GM12865 (cell line): Measurements from ENCODE around the gene TMEM266.

Experiments
- DNase-seq: peaks from one replicate; pipeline ENCODE4 v3.0.0; 2010; ENCODE audit warnings: low read depth
- H3K4me3 ChIP-seq: 2 replicates; pipeline ENCODE4 v1.5.1; 2011; ENCODE audit warnings: mild to moderate bottlenecking, low read depth, low read length, control low read depth
- TF ChIP-seq, protein P1 (sequence below): IDR thresholded peaks from 2 replicates; pipeline ENCODE4 v1.5.1; 2011; ENCODE audit warnings: low read length, control low read depth, low read depth, inconsistent platforms; ENCODE audit not compliant: insufficient read depth; ENCODE audit errors: missing control alignments

TMEM266 gene

GRCh38 chr15:76217029-76217881, 157.5 kb downstream of the TMEM266 start:
- no peak for DNase-seq
- TF ChIP-seq, protein P1, sequence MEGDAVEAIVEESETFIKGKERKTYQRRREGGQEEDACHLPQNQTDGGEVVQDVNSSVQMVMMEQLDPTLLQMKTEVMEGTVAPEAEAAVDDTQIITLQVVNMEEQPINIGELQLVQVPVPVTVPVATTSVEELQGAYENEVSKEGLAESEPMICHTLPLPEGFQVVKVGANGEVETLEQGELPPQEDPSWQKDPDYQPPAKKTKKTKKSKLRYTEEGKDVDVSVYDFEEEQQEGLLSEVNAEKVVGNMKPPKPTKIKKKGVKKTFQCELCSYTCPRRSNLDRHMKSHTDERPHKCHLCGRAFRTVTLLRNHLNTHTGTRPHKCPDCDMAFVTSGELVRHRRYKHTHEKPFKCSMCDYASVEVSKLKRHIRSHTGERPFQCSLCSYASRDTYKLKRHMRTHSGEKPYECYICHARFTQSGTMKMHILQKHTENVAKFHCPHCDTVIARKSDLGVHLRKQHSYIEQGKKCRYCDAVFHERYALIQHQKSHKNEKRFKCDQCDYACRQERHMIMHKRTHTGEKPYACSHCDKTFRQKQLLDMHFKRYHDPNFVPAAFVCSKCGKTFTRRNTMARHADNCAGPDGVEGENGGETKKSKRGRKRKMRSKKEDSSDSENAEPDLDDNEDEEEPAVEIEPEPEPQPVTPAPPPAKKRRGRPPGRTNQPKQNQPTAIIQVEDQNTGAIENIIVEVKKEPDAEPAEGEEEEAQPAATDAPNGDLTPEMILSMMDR: no peak
- no peak overlapping the region for H3K4me3 ChIP-seq

DNA sequence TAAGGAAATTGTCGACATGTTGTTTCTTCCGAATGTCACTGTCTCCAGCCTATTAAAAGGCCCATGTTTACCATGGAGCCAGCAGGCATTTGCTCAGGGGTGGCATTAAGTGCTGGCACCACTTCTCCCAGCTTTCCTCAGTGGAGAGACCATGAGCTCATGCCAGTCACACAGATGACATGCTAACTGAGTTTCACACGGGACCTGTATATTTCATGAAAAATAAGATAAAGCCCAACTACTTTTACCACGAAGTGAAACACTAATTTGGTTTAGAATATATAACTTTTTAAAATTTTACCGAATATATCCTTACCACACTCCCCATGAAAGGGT, 158.1 kb downstream of the TMEM266 start:
- DNase-seq: no peak
- no peak overlapping the region for H3K4me3 ChIP-seq
- TF ChIP-seq, protein P1: no peak

DNA sequence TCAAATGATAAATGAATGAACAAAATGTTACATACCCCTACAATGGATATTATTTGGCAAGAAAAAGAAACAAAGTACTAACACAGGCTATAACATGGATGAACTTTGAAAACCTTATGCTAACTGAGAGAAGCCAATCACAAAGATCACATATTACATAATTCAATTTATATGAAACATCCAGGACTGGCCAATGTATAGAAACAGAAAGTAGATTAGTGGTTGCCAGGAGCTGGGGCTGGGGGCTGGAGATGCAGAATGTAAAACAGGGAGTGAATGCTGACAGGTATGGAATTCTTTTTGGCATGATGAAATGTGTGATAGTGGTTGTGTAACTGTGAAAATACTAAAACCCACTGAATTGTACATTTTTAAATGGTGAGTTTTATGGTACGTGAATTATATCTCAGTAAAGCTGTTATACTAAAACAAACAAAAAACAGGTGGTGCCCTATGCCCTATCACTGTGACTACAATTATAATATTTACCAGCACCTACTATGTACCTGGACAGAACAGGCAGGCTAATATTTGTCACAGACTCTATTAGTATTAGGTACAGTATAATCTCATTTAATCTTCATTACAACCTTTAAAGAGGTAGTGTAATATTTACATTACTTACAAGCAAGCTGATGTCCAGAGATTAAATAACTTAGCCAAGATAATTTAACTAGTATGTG, 161.4 kb downstream of the TMEM266 start:
- TF ChIP-seq, protein P1: no peak
- H3K4me3 ChIP-seq: no peak overlapping the region
- DNase-seq: no peak

DNA sequence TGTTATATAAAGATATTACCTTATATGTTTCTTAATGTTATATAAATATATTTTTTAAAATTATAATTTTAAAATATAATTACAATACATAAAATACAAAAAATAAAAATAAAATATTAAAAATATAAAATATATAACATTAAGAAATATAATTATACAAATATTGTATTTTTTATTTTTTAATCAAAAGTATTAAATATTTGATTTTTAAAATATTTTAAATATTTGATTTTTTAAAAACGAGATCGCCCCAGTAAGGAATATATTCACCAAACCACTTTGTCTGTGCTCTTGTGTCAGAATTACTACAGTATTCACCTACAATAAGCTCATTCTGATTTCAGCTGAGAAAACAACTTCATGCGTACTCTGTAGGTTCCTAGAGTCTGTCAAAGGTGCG, 162.4 kb downstream of the TMEM266 start:
- TF ChIP-seq, protein P1: no peak
- no peak overlapping the region for H3K4me3 ChIP-seq
- DNase-seq: no peak

GRCh38 chr15:76223521-76223920, 163.7 kb downstream of the TMEM266 start:
- H3K4me3 ChIP-seq: no peak overlapping the region
- TF ChIP-seq, protein P1: no peak
- peak; percentile 78 for DNase-seq

DNA sequence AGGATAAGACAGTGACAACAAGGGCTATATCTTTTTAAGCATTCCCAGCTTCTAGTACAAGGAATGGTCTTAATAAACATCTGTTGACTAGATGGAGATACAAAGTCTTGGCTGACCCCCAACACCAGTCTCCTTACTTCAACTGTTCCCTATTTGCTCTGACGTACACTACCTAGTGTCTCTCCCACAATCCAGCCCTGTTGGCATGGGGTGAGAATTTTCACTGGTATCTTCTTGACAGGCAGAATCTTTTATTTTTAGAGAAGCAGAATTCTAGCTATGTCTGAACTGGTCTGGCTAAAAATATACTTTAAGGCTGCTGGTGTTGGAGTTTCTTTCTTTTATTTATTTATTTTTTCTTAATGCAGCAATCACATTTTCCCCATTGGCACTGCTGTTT, 169.5 kb downstream of the TMEM266 start:
- DNase-seq: no peak
- H3K4me3 ChIP-seq: no peak overlapping the region
- TF ChIP-seq, protein P1: no peak
